Epithelial cell of prostate (primary cell): ENCODE results near the gene ACOT4.
"Not testable (repeated sequence)": the region's sequence is repeated elsewhere in the genome, so short reads cannot be mapped to it uniquely, and the experiment has no call there.

Source experiments
- DNase-seq: peaks from one replicate; pipeline ENCODE4 v3.0.0-alpha.2; 2011; ENCODE audit warnings: low read depth, low spot score
- H3K27ac ChIP-seq: fragments of 450-650 bp; 2 replicates; pipeline ENCODE4 v1.5.1; 2017; ENCODE audit warnings: mild to moderate bottlenecking

ACOT4 gene

DNA sequence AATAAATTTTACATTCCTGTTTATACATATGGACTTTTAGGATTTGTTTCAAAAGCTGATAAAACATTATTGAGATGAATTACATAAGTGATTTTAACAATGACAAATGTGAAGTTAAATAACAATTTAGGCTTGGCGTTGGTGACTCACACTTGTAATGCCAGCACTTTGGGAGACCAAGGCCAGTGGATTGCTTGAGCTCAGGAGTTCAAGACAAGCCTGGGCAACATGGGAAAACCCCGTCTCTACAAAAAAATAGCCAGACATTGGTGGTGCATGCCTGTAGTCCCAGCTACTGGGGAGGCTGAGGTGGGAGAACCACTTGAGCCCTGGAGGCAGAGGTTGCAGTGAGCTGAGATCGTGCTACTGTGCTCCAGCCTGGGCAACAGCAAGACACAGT is 15.3 kb upstream of the ACOT4 start:
- DNase-seq = peak; percentile 51
- H3K27ac ChIP-seq = peak overlapping the region; percentile 22

DNA sequence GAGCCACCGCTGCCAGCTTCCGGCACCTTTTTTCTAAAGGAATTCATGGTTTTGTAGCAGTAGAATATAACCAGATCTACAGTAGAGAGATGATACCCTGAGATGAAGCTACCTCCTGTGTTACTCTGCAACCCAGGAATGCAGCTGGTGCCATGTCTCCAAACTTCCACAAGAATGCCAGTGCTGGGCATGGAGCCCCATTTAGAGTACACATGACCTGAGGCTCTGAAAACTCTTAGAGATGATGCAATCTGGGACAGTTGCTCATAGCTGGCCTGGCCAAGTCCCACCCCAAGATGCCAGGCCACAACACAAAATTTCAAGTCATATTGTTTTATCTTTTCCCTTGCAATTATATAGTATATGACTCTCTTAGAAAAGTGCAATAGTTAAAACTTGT is 14.5 kb upstream of the ACOT4 start:
- peak overlapping the region; percentile 22 for H3K27ac ChIP-seq
- not testable (repeated sequence) for DNase-seq

DNA sequence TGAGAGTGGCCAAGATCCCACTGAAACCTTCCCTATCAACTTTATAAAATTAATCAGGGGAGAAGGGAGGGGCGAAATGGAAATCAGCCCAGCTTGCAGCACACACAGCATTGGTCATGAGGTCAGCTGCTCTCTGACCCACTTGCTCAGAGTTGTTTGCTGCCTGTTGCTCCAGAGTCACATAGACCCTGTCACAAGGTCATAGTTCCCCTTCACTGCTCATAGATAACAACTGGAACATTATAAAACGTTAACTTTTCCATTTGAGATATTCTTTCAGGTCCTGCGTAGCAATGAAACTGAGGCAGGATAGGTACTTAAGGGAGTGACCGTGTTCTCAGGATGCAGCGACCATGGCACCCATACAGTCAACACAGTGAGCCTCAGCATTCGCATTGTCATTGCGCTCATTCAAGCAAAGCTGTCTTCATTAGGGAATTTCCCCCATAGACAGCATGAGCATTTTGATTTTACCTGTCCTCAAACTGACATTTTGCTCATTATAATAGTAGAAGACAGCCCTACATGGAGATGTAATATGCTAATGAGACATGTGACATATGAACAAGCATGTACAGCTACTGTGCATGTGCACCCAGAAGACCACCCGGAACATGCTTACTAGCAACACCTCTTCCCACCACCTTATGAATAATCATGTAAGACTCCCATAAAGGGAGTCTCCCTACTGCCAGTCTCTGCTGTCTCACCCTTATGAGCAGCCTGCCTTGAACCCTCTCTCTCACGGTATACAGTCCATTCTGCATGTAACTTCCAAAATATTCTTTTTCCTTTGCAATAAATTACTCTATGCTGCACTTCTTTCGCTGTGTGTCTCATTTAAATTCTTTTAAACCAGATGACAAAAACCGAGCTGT is 9.3 kb upstream of the ACOT4 start:
- not testable (repeated sequence) for H3K27ac ChIP-seq, DNase-seq

DNA sequence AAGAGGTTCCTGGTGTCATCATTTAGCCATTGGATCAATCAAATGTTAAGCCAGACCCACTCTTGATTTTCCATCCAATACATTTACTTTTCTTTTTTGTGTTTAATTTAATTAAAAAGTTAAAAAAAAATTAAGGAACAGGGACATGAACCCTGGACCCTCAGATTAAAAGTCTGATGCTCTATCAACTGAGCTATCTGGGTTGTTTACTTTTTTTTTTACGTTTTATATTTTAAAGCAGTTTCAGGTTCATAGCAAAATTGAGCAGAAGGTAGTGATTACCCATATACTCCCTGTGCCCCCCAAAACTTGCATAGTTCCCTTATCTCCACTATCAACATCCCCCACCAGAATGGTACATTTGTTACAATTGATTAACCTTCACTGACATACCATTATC is 3.0 kb upstream of the ACOT4 start:
- no peak overlapping the region for H3K27ac ChIP-seq
- no peak for DNase-seq

DNA sequence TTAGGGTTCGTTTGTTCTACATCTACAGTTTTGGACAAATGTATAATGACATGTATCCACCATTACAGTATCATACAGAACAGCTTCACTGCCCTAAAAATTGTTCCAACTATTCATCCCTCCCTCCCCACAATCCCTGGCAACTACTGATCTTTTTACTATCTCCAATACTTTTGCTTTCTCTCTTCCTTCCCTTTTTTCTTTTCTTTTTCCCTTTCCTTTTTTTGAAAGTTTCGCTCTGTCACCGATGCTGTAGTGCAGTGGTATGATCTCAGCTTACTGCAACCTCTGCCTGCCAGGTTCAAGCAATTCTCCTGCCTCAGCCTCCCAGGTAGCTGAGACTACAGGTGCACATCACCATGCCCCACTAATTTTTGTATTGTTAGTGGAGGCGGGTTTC is 2.6 kb upstream of the ACOT4 start:
- H3K27ac ChIP-seq = no peak overlapping the region
- no peak for DNase-seq

DNA sequence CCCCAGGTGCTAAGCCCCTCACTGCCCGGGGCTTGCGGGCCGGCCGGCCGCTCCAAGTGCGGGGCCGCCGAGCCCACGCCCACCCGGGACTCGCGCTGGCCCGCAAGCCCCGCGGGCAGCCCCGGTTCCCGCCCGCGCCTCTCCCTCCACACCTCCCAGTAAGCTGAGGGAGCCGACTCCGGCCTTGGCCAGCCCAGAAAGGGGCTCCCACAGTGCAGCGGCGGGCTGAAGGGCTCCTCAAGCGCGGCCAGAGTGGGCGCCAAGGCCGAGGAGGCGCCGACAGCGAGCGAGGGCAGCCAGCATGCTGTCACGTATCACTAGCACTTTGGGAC is 1.0 kb upstream of the ACOT4 start:
- DNase-seq, H3K27ac ChIP-seq: not testable (repeated sequence)

DNA sequence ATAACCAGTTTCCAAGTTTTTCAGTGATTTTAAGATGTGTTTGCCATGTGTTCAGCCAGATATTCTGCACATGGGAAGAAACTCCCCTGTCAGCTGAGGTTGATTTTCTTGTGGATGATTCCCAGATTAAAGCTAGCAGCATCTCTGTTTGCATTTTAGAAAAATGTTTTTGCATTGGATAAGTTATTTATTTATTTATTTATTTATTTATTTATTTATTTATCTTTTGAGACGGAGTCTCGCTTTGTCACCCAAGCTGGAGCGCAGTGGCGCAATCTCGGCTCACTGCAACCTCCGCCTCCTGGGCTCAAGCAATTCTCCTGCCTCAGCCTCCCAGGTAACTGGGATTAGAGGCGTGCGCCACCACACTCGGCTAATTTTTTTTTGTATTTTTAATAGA is 2.8 kb downstream of the ACOT4 start:
- no peak for DNase-seq
- no peak overlapping the region for H3K27ac ChIP-seq

DNA sequence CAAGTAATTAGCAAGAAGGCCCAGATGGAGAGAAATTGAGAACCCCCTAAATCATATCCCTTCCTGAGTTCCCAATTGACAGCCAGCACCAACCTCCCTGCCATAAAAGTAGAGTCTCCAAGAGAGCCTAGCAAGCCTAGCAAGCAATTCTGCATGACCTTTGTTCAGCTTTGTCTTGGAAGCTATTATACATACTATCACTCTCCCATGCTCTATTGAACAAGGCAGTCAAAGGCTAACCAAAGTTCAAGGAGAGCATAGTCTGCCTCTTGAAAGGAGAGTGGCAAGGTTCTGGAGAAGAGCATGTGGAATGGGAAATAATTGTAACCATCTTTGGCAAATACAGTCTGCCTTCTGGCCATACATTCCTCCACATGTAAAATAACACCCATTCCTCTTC is 7.8 kb downstream of the ACOT4 start:
- no peak overlapping the region for H3K27ac ChIP-seq
- DNase-seq = no peak

DNA sequence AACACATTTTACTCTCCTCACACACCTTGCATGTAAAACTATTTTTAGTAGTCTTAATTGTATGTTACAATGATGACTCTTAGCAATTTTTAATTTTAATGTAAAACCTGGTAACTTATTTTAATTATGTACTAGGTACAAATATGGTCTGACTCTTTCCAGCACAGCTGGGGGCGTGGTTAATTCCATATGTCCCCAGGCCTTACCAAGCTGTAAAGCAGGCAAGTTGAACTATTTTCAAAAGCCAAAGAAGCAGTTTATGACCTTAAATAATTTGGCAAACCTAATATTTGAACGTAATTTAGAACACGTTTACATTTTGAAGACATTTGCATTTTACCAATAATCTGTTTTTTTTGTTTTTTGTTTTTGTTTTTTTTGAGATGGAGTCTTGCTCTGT is 11.3 kb downstream of the ACOT4 start:
- no peak for DNase-seq

DNA sequence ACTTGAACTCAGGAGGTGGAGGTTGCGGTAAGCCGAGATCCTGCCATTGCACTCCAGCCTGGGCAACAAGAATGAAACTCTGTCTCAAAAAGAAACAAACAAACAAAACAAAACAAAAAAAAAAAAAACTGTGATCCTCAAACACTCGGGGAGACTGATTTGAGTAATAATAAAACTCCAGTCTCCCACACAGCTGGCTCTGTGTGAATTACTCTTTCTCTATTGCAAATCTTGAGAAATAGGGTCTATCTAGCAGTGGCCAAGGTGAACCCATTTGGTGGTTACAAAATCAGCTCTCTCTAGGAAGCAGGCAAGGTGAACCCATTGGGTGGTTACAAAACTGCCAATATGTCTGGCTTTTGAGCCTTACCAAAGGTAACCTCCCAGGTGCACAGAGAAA is 14.6 kb downstream of the ACOT4 start:
- H3K27ac ChIP-seq = no peak overlapping the region

More for the DNA sequence above, 11.3 kb downstream of the ACOT4 start:
- no peak overlapping the region for H3K27ac ChIP-seq

DNA sequence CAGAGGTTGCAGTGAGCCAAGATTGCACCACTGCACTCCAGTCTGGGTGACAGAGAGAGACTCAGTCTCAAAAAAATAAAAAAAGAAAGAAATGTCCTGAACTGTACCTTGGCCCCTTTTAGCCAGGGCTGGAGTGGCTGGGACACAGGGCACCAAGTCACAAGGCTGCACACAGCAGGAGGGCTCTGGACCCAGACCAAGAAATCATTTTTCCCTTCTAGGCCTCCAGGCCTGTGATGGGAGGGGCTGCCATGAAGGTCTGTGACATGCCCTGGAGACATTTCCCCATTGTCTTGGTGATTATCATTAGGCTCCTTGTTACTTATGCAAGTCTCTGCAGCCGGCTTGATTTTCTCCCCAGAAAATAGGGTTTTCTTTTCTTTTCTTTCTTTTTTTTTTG is 15.6 kb downstream of the ACOT4 start:
- H3K27ac ChIP-seq = no peak overlapping the region
- no peak for DNase-seq

More for the DNA sequence above, 14.6 kb downstream of the ACOT4 start:
- no peak for DNase-seq

DNA sequence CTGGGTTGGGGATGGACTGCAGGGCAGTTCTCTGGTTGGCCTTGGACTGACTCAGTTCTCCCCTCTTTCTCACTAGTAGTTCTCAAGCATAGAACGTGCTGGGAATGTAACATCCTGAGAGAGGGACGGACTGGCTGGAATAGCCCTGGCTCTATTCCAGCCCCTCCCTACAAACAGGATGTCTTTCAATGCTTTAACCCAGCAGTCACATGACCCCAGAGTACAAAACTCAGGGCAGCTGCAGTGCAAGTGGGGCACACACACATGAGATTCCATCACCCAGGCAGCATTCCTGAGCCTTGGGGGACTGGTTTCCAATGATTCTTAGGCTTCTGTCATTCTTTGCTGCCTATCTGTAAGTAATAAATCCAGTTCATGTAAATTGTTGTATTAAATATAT is 19.0 kb downstream of the ACOT4 start:
- H3K27ac ChIP-seq = no peak overlapping the region
- no peak for DNase-seq

DNA sequence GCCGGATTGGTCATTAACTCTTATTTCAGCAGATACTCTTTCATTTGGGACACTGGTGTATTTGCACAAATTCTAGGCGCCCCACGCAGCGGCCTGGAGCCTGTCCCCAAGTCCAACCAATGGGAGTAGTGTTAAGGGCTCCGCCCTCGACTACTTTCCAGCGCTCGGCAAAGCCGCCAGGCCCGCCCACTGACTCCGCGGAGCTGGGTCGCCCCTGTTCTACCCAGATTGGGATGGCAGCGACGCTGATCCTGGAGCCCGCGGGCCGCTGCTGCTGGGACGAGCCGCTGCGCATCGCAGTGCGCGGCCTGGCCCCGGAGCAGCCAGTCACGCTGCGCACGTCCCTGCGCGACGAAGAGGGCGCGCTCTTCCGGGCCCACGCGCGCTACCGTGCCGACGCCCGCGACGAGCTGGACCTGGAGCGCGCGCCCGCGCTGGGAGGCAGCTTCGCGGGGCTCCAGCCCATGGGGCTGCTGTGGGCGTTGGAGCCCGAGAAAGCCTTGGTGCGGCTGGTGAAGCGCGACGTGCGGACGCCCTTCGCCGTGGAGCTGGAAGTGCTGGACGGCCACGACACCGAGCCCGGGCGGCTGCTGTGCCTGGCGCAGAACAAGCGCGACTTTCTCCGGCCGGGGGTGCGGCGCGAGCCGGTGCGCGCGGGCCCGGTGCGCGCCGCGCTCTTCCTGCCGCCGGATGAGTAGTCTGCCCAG is 20.8 kb downstream of the ACOT4 start, which contains the start of gene ACOT6:
Gene ACOT6 (plus strand): TSS at position 179 of the 707 bp plus-strand sequence. CDS start 55 bp downstream, at position 234.
- H3K27ac ChIP-seq = peak within 1 kb of the TSS; percentile 33
- DNase-seq = peak; percentile 18

DNA sequence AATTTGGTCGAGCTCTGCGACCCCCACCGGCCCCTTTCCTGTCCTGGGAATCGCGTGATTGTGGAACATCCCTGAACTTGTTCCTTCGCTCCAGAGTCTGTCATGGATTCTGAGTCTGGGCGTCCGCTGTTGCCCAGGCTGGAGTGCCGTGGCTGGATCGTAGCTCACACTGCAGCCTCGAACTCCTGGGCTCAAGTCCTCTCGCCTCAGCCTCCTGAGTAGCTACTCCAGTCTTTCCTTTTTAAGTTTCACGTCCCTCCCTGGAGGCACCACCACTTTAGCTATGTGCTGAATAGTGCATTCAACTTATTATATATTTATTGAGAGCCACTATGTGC is 21.3 kb downstream of the ACOT4 start:
- peak overlapping the region; percentile 33 for H3K27ac ChIP-seq
- no peak for DNase-seq

DNA sequence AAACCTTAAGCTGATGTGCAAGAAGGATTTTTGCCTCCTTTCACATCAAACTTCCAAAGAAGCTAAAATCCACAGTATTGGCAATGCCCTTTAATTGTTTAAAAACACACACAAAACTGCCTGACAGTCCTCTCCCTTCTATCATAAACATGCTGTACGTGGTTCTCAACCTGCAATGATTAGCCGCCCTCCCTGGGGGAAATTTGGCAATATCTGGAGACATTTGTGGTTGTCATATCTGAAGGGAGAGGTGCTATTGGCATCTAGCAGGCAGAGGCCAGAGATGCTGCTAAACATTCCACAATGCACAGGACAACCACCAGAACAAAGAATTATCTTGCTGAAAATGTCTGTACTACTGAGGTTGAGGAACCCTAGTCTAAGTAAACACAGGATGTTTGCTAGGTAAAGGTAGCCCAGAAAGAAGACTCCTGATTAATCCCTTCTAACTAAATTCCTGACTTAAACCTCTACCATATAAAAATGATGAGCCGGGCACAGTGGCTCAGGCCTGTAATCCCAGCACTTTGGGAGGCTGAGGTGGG is 21.8 kb downstream of the ACOT4 start:
- DNase-seq = no peak
- no peak overlapping the region for H3K27ac ChIP-seq

DNA sequence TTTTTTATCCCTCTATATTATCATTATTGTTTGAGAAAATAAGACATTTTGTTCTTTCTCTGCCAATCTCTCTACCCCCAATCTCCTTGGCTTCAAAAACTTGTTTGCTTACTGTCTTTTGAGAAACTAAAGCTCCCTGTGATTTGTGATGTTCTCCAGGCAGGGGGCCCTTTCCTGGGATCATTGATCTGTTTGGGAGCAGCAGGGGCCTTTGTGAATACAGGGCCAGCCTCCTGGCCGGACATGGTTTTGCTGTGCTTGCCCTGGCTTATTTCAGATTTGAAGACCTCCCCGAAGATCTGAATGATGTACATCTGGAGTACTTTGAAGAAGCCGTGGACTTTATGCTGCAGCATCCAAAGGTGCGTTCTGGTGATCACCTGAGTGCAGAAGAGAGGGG is 25.2 kb downstream of the ACOT4 start:
- no peak for DNase-seq
- H3K27ac ChIP-seq = no peak overlapping the region

DNA sequence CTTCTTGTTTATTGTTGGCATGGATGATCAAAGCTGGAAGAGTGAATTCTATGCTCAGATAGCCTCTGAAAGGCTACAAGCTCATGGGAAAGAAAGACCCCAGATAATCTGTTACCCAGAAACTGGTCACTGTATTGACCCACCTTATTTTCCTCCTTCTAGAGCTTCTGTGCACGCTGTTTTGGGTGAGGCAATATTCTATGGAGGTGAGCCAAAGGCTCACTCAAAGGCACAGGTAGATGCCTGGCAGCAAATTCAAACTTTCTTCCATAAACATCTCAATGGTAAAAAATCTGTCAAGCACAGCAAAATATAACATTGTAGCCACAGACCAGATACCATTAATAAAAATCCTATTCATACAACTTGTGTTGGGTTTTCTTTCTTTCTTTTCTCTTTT is 27.9 kb downstream of the ACOT4 start:
- H3K27ac ChIP-seq = no peak overlapping the region
- DNase-seq = no peak

DNA sequence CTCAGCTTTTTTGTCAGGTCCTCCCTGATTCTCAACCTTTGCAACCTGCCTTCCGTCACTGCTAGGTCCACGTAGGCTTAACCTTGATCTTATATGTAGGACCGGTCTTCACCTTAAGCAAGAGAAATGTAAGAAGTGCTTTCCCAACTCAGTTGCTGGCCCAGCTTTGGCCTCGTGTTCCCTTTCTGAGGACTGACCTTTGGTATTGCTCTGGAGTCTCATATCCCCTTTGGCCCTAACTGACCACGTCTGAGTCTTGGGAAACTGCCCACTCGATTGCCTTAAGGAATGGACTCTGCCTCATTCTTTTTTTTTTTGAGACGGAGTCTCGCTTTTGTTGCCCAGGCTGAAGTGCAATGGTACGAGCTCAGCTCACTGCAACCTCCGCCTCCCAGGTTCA is 28.6 kb downstream of the ACOT4 start:
- H3K27ac ChIP-seq = no peak overlapping the region
- DNase-seq = no peak

DNA sequence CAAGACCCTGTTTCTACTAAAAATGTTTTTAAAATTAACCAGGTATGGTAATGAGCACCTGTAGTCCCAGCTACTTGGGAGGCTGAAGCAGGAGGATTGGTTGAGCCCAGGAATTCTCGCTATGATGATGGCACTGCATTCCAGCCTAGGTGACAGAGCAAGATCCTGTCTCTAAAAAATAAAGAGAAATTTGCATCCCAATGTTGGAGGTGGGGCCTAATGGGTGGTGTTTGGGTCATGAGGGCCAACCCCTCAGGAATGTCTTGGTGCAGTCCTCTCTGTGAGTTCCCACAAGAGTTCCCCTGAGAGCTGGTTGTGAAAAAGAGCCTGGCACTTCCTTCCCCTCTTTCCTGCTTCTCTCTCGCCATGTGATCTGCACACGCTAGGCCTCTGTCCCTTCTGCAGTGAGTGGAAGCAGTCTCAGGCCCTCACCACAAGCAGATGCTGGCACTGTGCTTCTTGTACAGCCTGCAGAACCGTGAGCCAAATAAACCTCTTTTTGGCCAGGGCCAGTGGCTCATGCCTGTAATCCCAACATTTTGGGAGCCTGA is 31.9 kb downstream of the ACOT4 start:
- no peak overlapping the region for H3K27ac ChIP-seq
- DNase-seq = no peak

DNA sequence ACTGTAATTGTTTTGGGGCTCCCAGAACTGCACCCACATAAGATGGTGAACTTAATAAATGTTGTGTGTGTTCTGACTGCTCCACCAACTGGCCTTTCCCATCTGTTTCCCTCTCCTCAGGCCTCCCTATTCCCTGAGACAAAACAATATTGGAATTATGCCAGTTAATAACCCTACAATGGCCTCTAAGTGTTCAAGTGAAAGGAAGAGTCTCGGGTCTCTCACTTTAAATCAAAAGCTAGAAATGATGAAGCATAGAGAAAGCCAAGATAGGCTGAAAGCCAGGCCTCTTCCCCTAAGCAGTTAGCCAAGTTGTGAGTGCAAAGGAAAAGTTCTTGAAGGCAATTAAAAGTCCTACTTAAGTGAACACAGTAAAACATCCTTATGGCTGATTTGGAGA is 34.0 kb downstream of the ACOT4 start:
- no peak overlapping the region for H3K27ac ChIP-seq
- DNase-seq = no peak

DNA sequence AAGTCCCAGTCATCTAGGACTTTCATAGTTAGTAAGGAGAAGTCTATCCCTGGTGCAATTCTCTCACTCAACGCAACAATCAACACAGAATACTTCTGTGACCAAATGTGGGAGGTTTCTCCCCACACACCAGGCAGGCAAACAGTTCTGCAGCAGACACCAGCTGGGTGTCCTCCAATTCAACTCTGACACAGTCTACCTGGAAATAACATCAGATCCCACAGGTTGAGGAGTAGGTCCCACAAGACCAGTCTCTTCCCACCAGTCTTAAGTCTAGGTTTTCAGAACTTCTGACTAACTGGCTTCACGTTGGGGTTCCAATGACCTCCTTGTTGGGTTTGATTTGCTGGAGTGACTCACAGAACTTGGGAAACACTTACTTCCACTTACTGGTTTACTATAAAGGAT is 35.5 kb downstream of the ACOT4 start:
- DNase-seq = no peak

More for the DNA sequence above, 35.5 kb downstream of the ACOT4 start:
- no peak overlapping the region for H3K27ac ChIP-seq
